Gastrocnemius medialis (tissue), 4 donors: Measurements from ENCODE around the gene CHSY1.

Source experiments
- CTCF ChIP-seq, 5 experiments: fragments of 450-650 bp in 3 of 5; fragments of 200-600 bp in 2 of 5; sonication (generic) in 2 of 5; IDR thresholded peaks in 4 of 5; conservative IDR thresholded peaks in 1 of 5; 1 replicate in 4 of 5; 2 replicates in 1 of 5; pipeline ENCODE4 v1.5.1; 2016 to 2019; ENCODE audit warnings: antibody characterized with exemption in 5 of 5, mild to moderate bottlenecking in 3 of 5, moderate library complexity in 3 of 5
- POLR2A ChIP-seq, 2 donors: fragments of 450-650 bp; IDR thresholded peaks; one replicate each; pipeline ENCODE4 v1.6.1; 2017; ENCODE audit warnings: antibody characterized with exemption in 2 of 2, mild to moderate bottlenecking in 2 of 2, moderate library complexity in 2 of 2

- TF ChIP-seq CTCF (IDR thresholded peaks at IDR 0.05 in 4 of 5, conservative IDR thresholded peaks at IDR 0.05 in 1 of 5) (no peak), POLR2A (IDR thresholded peaks at IDR 0.05) (no peak)
Observed at GRCh38 chr15:101187820-101188636, 63.8 kb downstream of the CHSY1 start.
